Stimulated activated CD8-positive, alpha-beta memory T cell treated with anti-CD3 and anti-CD28 coated beads, Interleukin-7, amount 100 ng/mL, for 1 hour (primary cell): ENCODE measurements around the gene PITX1.

Source experiments
- DNase-seq, 2 donors: peaks; one replicate each; pipeline ENCODE4 v3.0.0-alpha.2; 2020; ENCODE audit warnings: low read depth in 2 of 2

Gene PITX1

DNA sequence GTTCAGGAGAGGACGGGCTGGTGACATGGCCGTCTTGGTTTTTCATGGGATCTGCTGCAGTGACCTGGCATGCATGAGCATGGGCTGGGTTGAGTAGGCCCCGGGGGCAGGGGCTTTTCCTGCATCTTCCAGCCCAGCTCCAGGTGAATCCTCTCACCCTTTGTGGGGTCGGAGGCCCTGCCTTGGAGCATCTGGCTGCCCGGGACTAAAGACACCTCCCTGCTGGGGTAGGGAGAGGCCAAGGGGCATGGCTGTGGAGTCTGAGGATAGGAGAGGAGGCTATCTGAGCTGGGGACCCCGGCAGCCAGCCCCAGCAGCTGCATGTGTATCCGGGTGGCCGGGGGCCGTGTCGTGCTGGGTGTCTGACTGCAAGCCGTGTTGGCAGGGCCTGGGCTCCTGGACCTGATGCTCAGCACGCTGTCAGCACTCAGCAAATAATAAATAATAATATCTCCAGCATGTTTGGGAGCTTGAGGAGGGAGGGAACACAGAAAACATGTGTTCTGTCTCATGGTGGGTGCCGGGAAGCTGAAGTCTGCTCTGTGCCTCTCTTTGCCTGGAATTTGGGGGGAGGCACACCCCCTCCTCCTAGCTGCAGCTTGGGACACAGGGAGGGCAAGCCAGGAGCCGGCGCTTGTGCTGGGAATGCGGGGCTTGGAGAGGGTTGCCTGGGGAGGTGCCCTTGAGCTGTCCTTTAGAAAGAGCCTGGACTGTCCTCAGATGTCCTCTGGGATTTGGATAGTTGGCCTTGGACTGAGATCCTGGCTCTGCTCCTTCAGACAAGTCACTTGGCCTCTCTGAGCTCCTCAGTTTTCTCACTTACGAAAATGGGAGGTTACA, 28.4 kb upstream of the PITX1 start:
- DNase-seq = no peak

DNA sequence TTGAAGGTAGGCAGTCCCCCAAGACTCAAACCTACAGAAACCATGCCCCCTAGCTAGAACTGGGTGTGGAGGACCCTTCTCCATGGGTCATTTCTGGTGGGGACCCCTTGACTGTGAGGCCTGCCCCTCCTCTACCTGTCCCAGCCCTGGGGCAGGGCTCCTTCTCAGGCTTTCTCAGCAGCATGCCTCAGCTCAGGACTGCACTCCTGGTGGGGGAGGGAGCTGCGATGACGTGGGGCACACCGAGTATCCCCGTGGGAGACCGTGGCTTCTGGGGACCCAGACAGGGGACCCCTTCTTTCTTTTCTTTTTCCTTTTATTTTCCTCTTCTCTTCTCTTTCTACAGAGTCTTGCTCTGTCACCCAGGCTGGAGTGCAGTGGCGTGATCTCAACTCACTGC, 27.0 kb upstream of the PITX1 start:
- no peak for DNase-seq

DNA sequence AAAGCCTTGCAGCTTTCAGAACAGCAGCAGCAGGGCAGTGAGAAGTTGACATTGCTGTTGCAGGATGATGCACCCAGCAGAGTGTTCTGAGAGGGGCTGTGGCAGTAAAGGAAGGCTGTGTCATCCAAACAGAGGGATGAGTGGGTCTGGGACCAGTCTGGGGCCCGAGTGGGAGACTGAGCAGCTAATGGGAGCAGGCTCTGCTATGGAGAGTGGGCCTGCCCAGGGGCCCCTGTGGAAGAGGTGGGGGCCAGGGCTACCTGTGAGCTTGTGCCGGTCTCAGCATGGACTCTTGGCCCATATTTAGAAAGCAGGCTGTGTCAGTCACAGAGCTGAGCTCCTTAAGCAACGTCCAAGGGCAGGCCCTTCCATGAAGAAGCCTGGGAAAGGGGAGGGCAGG, 26.0 kb upstream of the PITX1 start:
- DNase-seq = no peak

GRCh38 chr5:135059000-135059923, 25.2 kb upstream of the PITX1 start:
- no peak for DNase-seq

GRCh38 chr5:135058331-135058732, 24.3 kb upstream of the PITX1 start:
- DNase-seq = no peak

GRCh38 chr5:135057233-135057632, 23.2 kb upstream of the PITX1 start:
- DNase-seq = no peak

GRCh38 chr5:135056316-135057030, 22.4 kb upstream of the PITX1 start:
- no peak for DNase-seq

- DNase-seq = no peak
These were observed 21.4 kb upstream of the PITX1 start for GRCh38 chr5:135055396-135055795.

DNA sequence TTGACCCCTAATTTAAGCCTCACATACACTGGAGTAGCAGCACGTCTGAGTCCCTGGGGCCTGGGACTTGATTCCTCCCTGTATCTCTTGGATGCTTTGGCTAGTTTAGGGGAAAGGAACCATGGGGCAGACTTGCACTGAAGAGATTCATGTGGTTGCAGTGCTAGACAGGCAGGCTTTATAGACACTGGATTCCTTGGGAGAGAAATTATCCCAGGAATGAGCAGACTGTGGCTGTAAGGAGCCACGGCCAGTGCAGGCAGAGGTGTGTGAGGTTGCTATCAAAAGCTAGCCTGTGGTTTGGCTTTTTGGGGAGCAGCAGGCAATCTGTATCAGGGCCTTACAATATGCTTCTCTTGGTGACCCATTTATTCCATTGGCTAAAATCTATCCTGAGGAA, 20.5 kb upstream of the PITX1 start:
- no peak for DNase-seq

DNA sequence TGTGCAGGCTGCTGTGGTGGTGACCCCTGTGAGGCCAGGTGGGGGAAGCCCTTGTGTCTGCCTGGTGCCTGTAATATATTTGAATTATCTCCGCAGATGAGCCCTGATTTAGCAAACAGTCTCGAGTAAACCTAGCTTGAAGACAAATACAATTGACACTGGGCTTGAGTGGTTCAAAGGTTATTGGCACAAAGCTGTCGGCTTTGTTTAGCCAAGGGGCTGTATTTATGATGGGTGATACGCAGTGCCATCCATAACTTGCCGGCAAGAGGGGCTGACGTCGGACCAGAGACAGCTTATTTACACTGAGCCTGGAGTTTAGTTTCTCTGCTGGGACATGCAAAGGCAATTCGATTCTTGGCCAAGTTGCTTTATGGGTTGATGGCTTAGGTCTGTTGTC, 20.0 kb upstream of the PITX1 start:
- DNase-seq = no peak

- no peak for DNase-seq
These were observed 19.2 kb upstream of the PITX1 start for GRCh38 chr5:135053278-135053677.

DNA sequence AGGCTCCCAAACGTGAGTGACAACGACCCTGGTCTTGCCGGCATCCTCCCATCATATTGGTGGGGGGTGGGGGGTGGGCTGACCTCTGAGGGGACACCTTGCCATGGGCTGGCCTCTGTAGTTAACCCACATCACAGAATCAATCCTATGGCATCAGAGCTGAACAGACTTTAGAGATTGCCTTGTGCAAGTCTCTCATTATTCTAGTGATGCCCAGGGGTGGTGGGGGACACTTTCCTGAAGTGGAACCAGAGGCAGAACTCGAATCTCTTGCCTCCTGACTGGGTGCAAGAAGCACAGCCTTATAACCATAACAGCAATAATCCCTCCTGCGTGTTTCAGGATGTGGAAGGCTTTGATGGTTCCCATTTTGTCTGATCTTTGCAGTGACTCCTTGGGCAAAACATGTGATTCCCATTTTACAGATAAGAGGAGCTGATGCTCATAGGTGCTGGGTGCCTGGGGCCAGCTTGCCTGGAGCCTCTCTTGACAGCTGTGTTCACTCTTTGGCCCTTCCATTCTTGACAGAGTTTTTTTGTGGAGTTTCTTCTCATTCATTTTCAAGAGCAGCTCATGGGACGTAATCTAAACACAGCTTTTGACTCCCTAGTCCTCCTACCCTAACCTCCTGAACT, 18.6 kb upstream of the PITX1 start:
- DNase-seq = no peak

- DNase-seq = no peak
These were observed 17.8 kb upstream of the PITX1 start for GRCh38 chr5:135051872-135052271.

- no peak for DNase-seq
These were observed 17.4 kb upstream of the PITX1 start for GRCh38 chr5:135051399-135051798.

DNA sequence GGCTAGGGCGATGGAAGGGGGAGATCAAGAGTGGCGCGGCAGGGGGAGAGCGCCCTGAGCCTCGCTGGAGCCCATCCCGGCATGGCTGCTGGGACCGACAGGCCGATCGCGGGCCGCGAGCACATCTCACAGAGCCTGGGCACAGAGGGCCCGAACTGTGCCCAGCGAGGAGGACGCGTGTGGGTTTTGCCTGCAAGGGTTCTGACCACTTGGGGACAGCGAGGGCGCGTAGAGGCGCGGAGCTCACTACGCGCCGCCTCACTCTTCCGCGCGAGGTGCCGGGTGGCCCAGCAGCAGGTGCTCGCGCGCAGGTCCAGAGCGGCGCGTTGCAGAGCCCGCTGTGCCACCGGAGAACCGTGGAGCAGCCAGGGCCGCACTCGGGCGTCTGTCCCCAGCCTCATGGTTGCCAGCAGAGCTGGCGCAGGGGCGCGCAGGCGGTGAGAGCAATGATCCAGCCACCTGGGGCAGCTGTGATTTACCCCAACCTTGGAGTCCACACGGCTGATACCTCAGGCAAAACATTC, 16.3 kb upstream of the PITX1 start:
- no peak for DNase-seq

DNA sequence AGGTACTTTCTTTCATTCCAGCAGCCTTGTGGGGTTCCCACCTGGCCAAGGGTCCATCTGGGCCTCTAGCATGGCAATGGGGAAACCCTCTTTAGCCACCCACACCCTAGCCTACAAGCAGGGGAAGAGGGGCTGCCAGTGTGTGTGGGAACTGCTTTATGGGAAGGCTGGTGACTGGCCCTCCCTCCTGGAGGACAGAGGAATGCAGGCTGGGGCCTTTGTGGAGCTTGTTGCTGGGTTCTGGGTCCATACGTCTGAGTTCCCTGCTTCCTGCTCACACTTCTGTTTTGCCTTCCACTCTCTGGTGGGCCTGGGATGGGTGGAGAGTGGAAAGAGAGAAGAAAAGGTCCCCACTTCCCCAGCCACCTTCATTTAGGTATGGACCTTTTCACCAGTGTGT, 14.9 kb upstream of the PITX1 start:
- DNase-seq = no peak

DNA sequence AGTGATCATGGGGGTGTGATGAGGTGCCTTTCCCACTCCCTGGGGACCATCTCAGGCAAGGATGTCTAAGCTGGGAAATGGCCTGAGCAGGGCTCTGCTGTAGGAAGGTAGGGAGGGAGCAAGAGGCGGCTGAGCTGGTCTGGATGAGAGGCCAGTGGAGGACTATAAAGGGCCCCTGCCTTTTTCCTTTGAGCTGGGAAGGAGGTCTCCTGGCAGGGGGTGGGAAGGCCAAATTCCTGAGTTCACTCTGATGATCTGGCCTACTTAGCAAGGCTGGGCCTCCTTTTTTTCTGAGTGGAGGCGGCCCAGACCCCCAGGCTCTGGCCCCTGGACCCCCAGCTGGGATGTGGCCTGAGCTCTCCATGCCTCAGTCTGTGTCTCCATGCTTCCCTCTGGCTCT, 14.3 kb upstream of the PITX1 start:
- no peak for DNase-seq

- DNase-seq = no peak
These were observed 13.3 kb upstream of the PITX1 start for GRCh38 chr5:135047347-135047695.

- DNase-seq = no peak
These were observed 12.8 kb upstream of the PITX1 start for GRCh38 chr5:135046661-135047346.

GRCh38 chr5:135045488-135045887, 11.5 kb upstream of the PITX1 start:
- DNase-seq = no peak

DNA sequence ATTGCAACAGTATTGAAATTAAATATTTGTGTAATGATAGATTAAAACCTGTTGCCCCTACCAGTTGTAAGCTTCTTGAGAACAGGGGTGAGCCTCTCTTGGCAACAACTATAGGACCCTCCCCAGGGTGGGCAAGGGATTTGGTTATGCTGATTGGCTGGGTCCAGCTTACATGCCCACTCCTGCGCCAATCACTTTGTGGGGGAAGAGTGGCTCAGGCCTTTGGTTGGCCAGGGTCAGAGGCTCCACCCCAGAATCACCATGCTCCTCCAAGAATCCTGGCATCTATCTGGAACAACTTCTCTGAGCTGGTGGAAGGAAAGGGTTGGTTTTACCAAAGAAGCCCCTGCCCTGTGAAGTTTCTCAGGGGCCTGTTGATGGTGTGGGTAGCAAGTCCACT, 8.6 kb upstream of the PITX1 start:
- no peak for DNase-seq
